Ovary (tissue), 3 donors: ENCODE measurements around the gene DDX24.

Experiments
- CTCF ChIP-seq, 3 donors: fragments of 450-650 bp in 2 of 3; fragments of 200-600 bp in 1 of 3; IDR thresholded peaks; one replicate each; pipeline versions ENCODE4 v1.5.1 to v1.8.0; 2016 to 2022; ENCODE audit warnings: antibody characterized with exemption in 3 of 3, mild to moderate bottlenecking in 1 of 3
- EP300 ChIP-seq: sonication (generic); formaldehyde crosslinking; IDR thresholded peaks from one replicate; pipeline ENCODE4 v1.6.1; 2017; ENCODE audit warnings: antibody characterized with exemption
- POLR2A ChIP-seq: fragments of 450-650 bp; IDR thresholded peaks from one replicate; pipeline ENCODE4 v1.6.1; 2017; ENCODE audit warnings: antibody characterized with exemption, mild to moderate bottlenecking, moderate library complexity
- donor health status: DM: no; HTN: no; CAD: no.

GRCh38 chr14:94104731-94105130 is 23.7 kb upstream of the DDX24 start:
- no peak for TF ChIP-seq CTCF (IDR thresholded peaks at IDR 0.05)
- TF ChIP-seq EP300, result no peak
- TF ChIP-seq POLR2A, result no peak
